ENCODE measurements around the gene KIF3A.
A peak's percentile ranks its signal among the peaks of the same experiment; 100 is the strongest.
"Not testable (repeated sequence)": the region's sequence is repeated elsewhere in the genome, so short reads cannot be mapped to it uniquely, and the experiment has no call there.

KIF3A gene

GRCh38 chr5:132704875-132705274 lies 32.5 kb downstream of the KIF3A start:
- no peaks in the 10 kb centered on the region for H3K4me1 ChIP-seq (ENCODE audit: insufficient read depth, low read length)
- no peak overlapping the region for H3K9ac ChIP-seq (ENCODE audit: low read depth, low read length)
- no peaks in the 10 kb centered on the region for H3K27me3 ChIP-seq (ENCODE audit: insufficient read depth, low read length, poor library complexity)
- TF ChIP-seq EZH2 (IDR thresholded peaks at IDR 0.05; ENCODE audit: borderline replicate concordance, low read depth, low read length, severe bottlenecking) (no peak), CTCF (IDR thresholded peaks at IDR 0.05; ENCODE audit: borderline replicate concordance, extremely low read depth, low read length, poor library complexity, severe bottlenecking) (no peak)
- no peak overlapping the region for H3K4me3 ChIP-seq (ENCODE audit: low read depth in 1 of 2, low read length in 2 of 2)
- no peak overlapping the region for H3K27ac ChIP-seq (ENCODE audit: low read length)
- H3K36me3 ChIP-seq (ENCODE audit: insufficient read depth, low read length), result peaks cover 33% of the 10 kb centered on the region
- H3K4me2 ChIP-seq (ENCODE audit: insufficient read depth, low read length), result no peak overlapping the region
- DNase-seq (no peak), ATAC-seq (ENCODE audit: insufficient read depth, low read depth) (no peak)
- no peaks in the 10 kb centered on the region for H3K9me3 ChIP-seq (ENCODE audit: insufficient read depth, low read length, severe bottlenecking)
- no peaks in the 10 kb centered on the region for H3K79me2 ChIP-seq (ENCODE audit: insufficient read depth, low read length)
- H4K20me1 ChIP-seq (ENCODE audit: insufficient read depth, low read length), result no peaks in the 10 kb centered on the region
- no peak overlapping the region for H2AFZ ChIP-seq (ENCODE audit: low read depth, low read length)

GRCh38 chr5:132695956-132696355 lies 41.4 kb downstream of the KIF3A start:
- DNase-seq (no peak), ATAC-seq (ENCODE audit: insufficient read depth, low read depth) (no peak)
- no peak overlapping the region for H2AFZ ChIP-seq (ENCODE audit: low read depth, low read length)
- H3K36me3 ChIP-seq (ENCODE audit: insufficient read depth, low read length), result peaks cover 42% of the 10 kb centered on the region
- H3K4me1 ChIP-seq (ENCODE audit: insufficient read depth, low read length), result peaks cover 5% of the 10 kb centered on the region; the same call in 1 of the 2 replicates
- TF ChIP-seq CTCF (IDR thresholded peaks at IDR 0.05; ENCODE audit: borderline replicate concordance, extremely low read depth, low read length, poor library complexity, severe bottlenecking) (no peak), EZH2 (IDR thresholded peaks at IDR 0.05; ENCODE audit: borderline replicate concordance, low read depth, low read length, severe bottlenecking) (no peak)
- no peaks in the 10 kb centered on the region for H3K79me2 ChIP-seq (ENCODE audit: insufficient read depth, low read length)
- no peak overlapping the region for H3K27ac ChIP-seq (ENCODE audit: low read length)
- H3K4me2 ChIP-seq (ENCODE audit: insufficient read depth, low read length), result no peak overlapping the region
- no peak overlapping the region for H3K4me3 ChIP-seq (ENCODE audit: low read depth in 1 of 2, low read length in 2 of 2)
- H4K20me1 ChIP-seq (ENCODE audit: insufficient read depth, low read length), result no peaks in the 10 kb centered on the region
- H3K27me3 ChIP-seq (ENCODE audit: insufficient read depth, low read length, poor library complexity), result no peaks in the 10 kb centered on the region
- no peaks in the 10 kb centered on the region for H3K9me3 ChIP-seq (ENCODE audit: insufficient read depth, low read length, severe bottlenecking)
- no peak overlapping the region for H3K9ac ChIP-seq (ENCODE audit: low read depth, low read length)

- no peak for ATAC-seq (ENCODE audit: insufficient read depth, low read depth)
- H4K20me1 ChIP-seq (ENCODE audit: insufficient read depth, low read length), result no peaks in the 10 kb centered on the region
- no peak overlapping the region for H2AFZ ChIP-seq (ENCODE audit: low read depth, low read length)
- H3K27me3 ChIP-seq (ENCODE audit: insufficient read depth, low read length, poor library complexity), result no peaks in the 10 kb centered on the region
- no peak overlapping the region for H3K4me2 ChIP-seq (ENCODE audit: insufficient read depth, low read length)
- no peak for DNase-seq
- H3K79me2 ChIP-seq (ENCODE audit: insufficient read depth, low read length), result no peaks in the 10 kb centered on the region
- TF ChIP-seq CTCF (IDR thresholded peaks at IDR 0.05; ENCODE audit: borderline replicate concordance, extremely low read depth, low read length, poor library complexity, severe bottlenecking) (no peak), EZH2 (IDR thresholded peaks at IDR 0.05; ENCODE audit: borderline replicate concordance, low read depth, low read length, severe bottlenecking) (no peak)
- H3K27ac ChIP-seq (ENCODE audit: low read length), result no peak overlapping the region
- H3K4me3 ChIP-seq (ENCODE audit: low read depth in 1 of 2, low read length in 2 of 2), result no peak overlapping the region
- no peaks in the 10 kb centered on the region for H3K9me3 ChIP-seq (ENCODE audit: insufficient read depth, low read length, severe bottlenecking)
- peaks cover 13% of the 10 kb centered on the region; the same call in 1 of the 2 replicates for H3K36me3 ChIP-seq (ENCODE audit: insufficient read depth, low read length)
- no peak overlapping the region for H3K9ac ChIP-seq (ENCODE audit: low read depth, low read length)
- H3K4me1 ChIP-seq (ENCODE audit: insufficient read depth, low read length), result peaks cover 26% of the 10 kb centered on the region
Observed at GRCh38 chr5:132692632-132692967, 44.7 kb downstream of the KIF3A start.

- peak; percentile 26; the same call in 1 of the 3 replicates for ATAC-seq (ENCODE audit: insufficient read depth, low read depth)
- not testable (repeated sequence) for H3K4me3 ChIP-seq (ENCODE audit: low read depth in 1 of 2, low read length in 2 of 2); DNase-seq; H3K9ac ChIP-seq (ENCODE audit: low read depth, low read length); H3K9me3 ChIP-seq (ENCODE audit: insufficient read depth, low read length, severe bottlenecking); H4K20me1 ChIP-seq (ENCODE audit: insufficient read depth, low read length); H3K79me2 ChIP-seq (ENCODE audit: insufficient read depth, low read length); H3K36me3 ChIP-seq (ENCODE audit: insufficient read depth, low read length); H2AFZ ChIP-seq (ENCODE audit: low read depth, low read length); H3K27ac ChIP-seq (ENCODE audit: low read length); H3K27me3 ChIP-seq (ENCODE audit: insufficient read depth, low read length, poor library complexity); H3K4me2 ChIP-seq (ENCODE audit: insufficient read depth, low read length)
- peaks cover 27% of the 10 kb centered on the region for H3K4me1 ChIP-seq (ENCODE audit: insufficient read depth, low read length)
Observed at GRCh38 chr5:132691755-132692631, 45.4 kb downstream of the KIF3A start.
